Measurements from ENCODE around the gene GATD1.

GRCh38 chr11:721741-722345, 55.4 kb downstream of the GATD1 start:
- no peak for TF ChIP-seq POLR2AphosphoS5 (IDR thresholded peaks at IDR 0.05; ENCODE audit: low read length)
- no peak for TF ChIP-seq POLR2A (IDR thresholded peaks at IDR 0.05; ENCODE audit: low read depth, low read length)
- TF ChIP-seq EP300 (IDR thresholded peaks at IDR 0.05; ENCODE audit: borderline replicate concordance in 1 of 2, control insufficient read depth in 1 of 2, low read depth in 2 of 2, low read length in 2 of 2) = no peak
- TF ChIP-seq SUZ12 (IDR thresholded peaks at IDR 0.05; ENCODE audit: unreplicated experiment) = no peak
- TF ChIP-seq CTCF (IDR thresholded peaks at IDR 0.05 in 2 of 3, conservative IDR thresholded peaks at IDR 0.05 in 1 of 3; ENCODE audit: control insufficient read depth in 2 of 3, extremely low read depth in 1 of 3, insufficient read depth in 1 of 3, low read depth in 3 of 3, low read length in 3 of 3) = no peak
- no peak for TF ChIP-seq HDAC6 (IDR thresholded peaks at IDR 0.05; ENCODE audit: unreplicated experiment)
- no peak for TF ChIP-seq POLR2AphosphoS2 (IDR thresholded peaks at IDR 0.05; ENCODE audit: low read depth, low read length)
- TF ChIP-seq RELA (IDR thresholded peaks at IDR 0.05; ENCODE audit: borderline replicate concordance, partially characterized antibody) = no peak
- TF ChIP-seq CEBPB (IDR thresholded peaks at IDR 0.05; ENCODE audit: borderline replicate concordance in 1 of 2, low read depth in 2 of 2, low read length in 2 of 2) = no peak
- TF ChIP-seq NR2C2 (IDR thresholded peaks at IDR 0.05; ENCODE audit: borderline replicate concordance, control insufficient read depth, insufficient read length, low read depth) = no peak
- no peak for TF ChIP-seq POU2F2 (IDR thresholded peaks at IDR 0.05; ENCODE audit: borderline replicate concordance, low read depth, low read length)

Measured in GM12878 (cell line).